ENCODE measurements around the gene UBL4B.
"Not testable (repeated sequence)": the region's sequence is repeated elsewhere in the genome, so short reads cannot be mapped to it uniquely, and the experiment has no call there.

The UBL4B gene

GRCh38 chr1:110112143-110112542 lies at the start of gene UBL4B:
UBL4B (plus strand) TSS chr1:110112443; CDS start chr1:110112535, 92 bp downstream.
- no peak for DNase-seq (ENCODE audit: low read depth)

- DNase-seq (ENCODE audit: low read depth): no peak
Measured at GRCh38 chr1:110062612-110063011, 49.6 kb upstream of the UBL4B start.

GRCh38 chr1:110063781-110064180 lies 48.5 kb upstream of the UBL4B start:
- no peak for DNase-seq (ENCODE audit: low read depth)

- DNase-seq (ENCODE audit: low read depth): no peak
Measured at GRCh38 chr1:110064576-110065337, 47.5 kb upstream of the UBL4B start.

GRCh38 chr1:110065841-110066240 lies 46.4 kb upstream of the UBL4B start:
- no peak for DNase-seq (ENCODE audit: low read depth)

GRCh38 chr1:110067479-110067892 lies 44.8 kb upstream of the UBL4B start:
- no peak for DNase-seq (ENCODE audit: low read depth)

GRCh38 chr1:110067893-110068645 lies 44.2 kb upstream of the UBL4B start:
- no peak for DNase-seq (ENCODE audit: low read depth)

- DNase-seq (ENCODE audit: low read depth): no peak
Measured at GRCh38 chr1:110068646-110069403, 43.4 kb upstream of the UBL4B start.

GRCh38 chr1:110069404-110070281 lies 42.6 kb upstream of the UBL4B start:
- no peak for DNase-seq (ENCODE audit: low read depth)

- no peak for DNase-seq (ENCODE audit: low read depth)
Measured at GRCh38 chr1:110070282-110070669, 42.0 kb upstream of the UBL4B start.

- DNase-seq (ENCODE audit: low read depth): no peak
Measured at GRCh38 chr1:110070671-110071242, 41.5 kb upstream of the UBL4B start, which contains the start of gene ALX3. ALX3 (minus strand) TSS chr1:110070672; CDS start chr1:110070612, 60 bp downstream.

- no peak for DNase-seq (ENCODE audit: low read depth)
Measured at GRCh38 chr1:110074166-110074565, 38.1 kb upstream of the UBL4B start.

- no peak for DNase-seq (ENCODE audit: low read depth)
Measured at GRCh38 chr1:110076789-110077500, 35.3 kb upstream of the UBL4B start.

- not testable (repeated sequence) for DNase-seq (ENCODE audit: low read depth)
Measured at GRCh38 chr1:110079995-110080394, 32.2 kb upstream of the UBL4B start.

GRCh38 chr1:110081061-110081460 lies 31.2 kb upstream of the UBL4B start:
- DNase-seq (ENCODE audit: low read depth): no peak

GRCh38 chr1:110082477-110082876 lies 29.8 kb upstream of the UBL4B start:
- DNase-seq (ENCODE audit: low read depth): no peak

- no peak for DNase-seq (ENCODE audit: low read depth)
Measured at GRCh38 chr1:110083061-110083865, 29.0 kb upstream of the UBL4B start.

GRCh38 chr1:110083866-110084226 lies 28.4 kb upstream of the UBL4B start:
- DNase-seq (ENCODE audit: low read depth): no peak

- peak; percentile 48 for DNase-seq (ENCODE audit: low read depth)
Measured at GRCh38 chr1:110084227-110085078, 27.8 kb upstream of the UBL4B start.

Data from amniotic epithelial cell (primary cell).